Activated CD4-positive, alpha-beta T cell treated with anti-CD3 and anti-CD28 coated beads, Interleukin-10, Interleukin-2, amounts not matched to agents 100 ng/mL and 50 ng/mL, durations not matched to agents 16 hours and 8 hours (primary cell): Measurements from ENCODE around the gene KCNQ2.
A peak's percentile ranks its signal among the peaks of the same experiment; 100 is the strongest.

ENCODE experiments used
- DNase-seq: peaks from one replicate; pipeline ENCODE4 v3.0.0-alpha.2; 2020

Gene KCNQ2

DNA sequence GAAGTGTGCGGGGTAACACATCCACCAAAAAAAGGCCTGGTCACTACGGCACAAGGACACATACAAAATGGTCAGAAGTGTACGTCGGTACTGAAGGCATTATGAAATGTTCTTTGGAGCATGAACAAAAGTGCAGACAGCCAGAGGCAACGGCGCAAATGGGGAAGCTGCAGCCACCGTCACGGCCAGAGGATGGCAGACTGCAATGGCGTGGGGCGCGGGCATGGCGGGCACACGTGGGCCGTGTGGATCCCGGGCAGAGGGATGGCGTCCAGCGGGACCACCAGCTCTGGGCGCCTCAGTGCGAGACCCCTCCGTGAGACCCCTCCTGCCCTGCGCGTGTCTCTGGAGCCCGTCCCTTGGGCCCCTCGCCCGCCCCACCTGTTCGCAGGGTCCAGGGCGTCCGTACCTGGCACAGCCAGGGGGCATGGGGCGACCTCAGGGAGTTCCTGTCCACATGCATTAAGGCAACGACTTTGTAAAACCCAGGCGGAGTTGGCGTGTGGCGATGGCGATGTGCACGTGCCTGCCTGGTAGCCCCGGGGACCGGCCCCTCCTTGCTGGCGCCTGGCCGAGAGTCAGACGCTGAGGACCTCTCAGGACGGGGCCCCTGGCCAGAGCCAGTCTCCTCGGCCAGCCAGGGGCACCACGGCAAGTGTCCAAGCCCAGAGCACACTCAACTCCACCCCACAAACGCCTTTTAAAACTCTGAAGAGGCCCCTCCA, 71.8 kb downstream of the KCNQ2 start:
- DNase-seq, result no peak

- DNase-seq, result no peak
Measured at GRCh38 chr20:63399596-63400375, 72.7 kb downstream of the KCNQ2 start.

GRCh38 chr20:63398744-63399514, 73.5 kb downstream of the KCNQ2 start:
- DNase-seq, result no peak

- no peak for DNase-seq
Measured at GRCh38 chr20:63397946-63398450, 74.5 kb downstream of the KCNQ2 start.

DNA sequence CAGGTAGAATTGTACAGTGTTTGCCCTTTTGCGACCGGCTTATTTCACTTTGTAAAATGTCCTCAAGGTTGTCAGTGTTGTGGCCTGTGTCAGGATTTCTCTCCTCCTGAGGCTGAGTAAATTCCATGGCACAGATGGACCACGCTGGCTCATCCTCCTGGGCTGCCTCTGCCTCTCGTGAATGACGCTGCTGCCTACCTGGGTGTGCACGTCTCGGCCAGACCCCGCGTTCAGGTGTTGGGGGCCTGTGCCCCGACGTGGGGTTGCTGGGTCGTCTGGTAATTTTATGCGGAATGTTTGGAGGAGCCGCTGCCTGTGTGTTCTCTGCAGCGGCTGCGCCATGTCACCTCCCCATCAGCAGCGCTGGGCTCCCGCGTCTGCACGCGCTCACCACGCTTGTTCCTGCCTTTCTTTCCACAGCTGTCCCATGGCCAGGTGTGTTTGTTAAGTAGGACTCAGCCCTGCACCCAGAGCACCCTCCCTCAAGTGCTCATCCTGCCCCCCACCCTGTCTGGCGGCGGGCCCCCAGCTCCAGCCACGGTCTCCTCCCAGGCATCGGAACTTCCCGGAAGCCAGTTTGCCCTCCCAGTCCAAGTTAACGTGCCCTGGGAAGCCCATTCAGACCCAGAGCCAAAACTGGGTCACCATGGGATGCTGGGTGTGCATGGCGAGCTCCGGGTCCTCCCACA, 75.2 kb downstream of the KCNQ2 start:
- no peak for DNase-seq

DNA sequence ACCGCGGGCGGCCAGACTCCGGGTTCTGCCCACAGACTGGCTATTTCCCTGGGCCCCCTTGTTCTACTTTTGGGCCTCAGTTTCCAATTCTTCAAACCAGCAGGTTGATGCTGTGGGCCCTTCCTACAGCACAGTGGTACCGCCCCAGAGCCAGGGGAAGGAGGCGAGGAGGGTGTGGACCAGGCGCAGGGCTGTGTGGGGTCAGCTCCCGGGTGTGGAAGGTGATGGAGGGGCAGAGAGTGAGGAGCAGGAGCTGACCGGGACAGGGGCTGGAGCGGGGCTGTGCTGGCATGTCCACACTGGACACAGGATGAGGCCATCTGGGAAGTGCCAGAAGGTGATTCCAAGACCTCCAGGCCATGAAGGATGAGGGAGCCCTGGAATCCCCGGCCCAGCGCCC, 76.2 kb downstream of the KCNQ2 start:
- DNase-seq, result no peak

GRCh38 chr20:63395723-63396122, 76.7 kb downstream of the KCNQ2 start:
- DNase-seq, result no peak

DNA sequence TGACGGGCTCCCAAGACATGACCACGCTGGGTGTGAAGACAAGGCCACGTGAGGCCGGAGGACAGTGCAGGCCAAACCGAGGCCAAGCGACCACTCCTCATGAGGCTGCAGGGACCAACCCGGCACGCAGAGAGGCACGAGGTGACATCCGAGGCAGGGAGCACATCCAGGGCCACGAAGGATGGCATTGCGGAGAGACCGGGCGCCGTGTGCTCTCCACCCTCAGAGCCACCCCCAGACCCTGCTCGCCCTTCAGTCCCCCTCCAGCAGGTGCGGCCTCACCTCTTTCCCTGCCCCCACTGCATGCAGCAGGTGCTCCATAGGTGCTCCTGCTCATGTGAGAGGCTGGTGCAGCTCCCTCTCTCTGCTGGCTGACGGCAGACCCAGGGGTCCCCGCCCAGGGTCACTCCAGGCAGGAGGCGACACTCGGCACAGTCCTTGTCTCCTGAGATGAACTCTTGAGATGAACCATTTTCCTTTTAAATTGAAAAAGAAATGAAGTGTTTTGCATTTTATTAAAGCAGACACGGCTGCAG, 77.5 kb downstream of the KCNQ2 start:
- DNase-seq, result no peak

DNA sequence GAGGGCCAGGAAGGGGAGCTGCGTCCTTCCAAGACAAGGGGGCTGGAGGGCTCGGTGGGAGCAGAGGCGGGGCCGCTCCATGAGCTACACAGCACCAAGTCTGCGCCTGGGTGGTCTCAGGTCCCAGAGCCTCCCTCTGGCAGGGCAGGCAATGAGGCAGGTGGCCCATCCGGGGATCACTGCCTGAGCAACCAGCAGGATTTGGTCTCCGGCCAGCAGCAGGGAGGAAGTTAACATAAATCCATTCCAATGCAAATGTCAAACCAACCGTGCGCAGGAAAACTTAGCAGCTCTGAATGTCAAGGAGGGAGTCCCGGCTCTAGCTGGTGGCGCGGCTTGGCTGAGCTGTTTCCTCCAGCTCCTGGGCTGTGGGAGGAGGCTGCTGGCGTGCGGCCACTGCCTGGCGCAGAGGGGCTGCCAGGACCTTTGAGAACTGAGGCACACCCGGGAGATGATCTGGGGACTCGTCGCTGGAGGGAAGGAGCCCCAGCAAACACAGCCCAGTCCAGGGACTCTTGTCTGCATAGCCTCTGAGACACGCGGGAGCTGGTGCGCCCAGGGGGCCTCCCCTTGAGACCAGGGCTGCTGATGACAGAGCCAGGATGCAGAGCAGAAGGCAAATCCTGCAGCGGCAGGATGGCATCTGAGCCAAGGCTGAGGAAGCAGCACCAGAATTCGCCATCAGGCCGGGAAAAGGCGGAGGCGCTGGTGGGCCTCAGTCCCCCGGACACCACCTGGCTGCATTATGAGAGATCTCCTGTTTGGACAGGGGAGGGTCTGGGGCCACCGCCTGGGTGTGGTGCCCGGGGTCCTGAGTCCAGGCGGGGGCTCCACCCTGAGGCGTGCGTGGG, 78.2 kb downstream of the KCNQ2 start:
- DNase-seq, result no peak

- DNase-seq, result no peak
Measured at GRCh38 chr20:63393566-63393965, 78.9 kb downstream of the KCNQ2 start.

GRCh38 chr20:63392465-63393365, 79.7 kb downstream of the KCNQ2 start:
- DNase-seq, result no peak

DNA sequence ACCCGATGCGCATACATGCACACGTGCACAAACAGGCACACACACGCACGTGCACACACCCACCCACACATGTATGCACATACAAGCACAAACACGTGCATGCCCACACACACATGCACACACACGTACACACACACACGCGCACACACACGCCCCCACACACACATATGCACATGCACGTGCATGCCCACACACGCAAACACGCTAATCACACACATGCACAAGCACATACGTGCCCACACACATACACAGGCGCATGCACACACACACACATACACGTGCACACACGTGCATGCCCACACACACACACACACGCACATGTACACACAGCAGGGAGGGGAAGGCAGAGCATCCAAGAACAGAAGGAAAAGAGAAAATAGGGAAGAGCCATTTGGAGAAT, 84.5 kb downstream of the KCNQ2 start:
- DNase-seq, result no peak

- DNase-seq, result no peak
Measured at GRCh38 chr20:63387393-63387792, 85.1 kb downstream of the KCNQ2 start.

DNA sequence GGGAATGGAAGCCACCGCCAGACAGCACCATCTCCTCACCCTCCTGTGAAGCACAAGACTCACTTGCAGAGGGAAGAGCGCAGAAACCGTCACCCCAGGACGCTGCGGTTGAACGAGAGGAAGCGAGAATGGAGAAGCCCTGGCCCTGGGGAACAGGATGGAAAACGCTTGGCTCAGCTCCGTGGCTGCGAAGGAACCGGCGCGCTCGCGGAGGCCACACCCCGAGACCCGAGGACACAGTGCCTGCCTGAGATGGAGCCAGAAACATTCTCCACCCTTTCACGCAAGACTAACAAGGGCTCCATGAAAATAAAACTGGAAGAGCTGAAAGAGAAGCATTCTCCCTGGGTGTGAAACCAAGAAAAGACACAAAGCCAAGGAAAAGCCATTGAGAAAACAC, 86.0 kb downstream of the KCNQ2 start:
- no peak for DNase-seq

- DNase-seq, result no peak
Measured at GRCh38 chr20:63385819-63386218, 86.6 kb downstream of the KCNQ2 start.

DNA sequence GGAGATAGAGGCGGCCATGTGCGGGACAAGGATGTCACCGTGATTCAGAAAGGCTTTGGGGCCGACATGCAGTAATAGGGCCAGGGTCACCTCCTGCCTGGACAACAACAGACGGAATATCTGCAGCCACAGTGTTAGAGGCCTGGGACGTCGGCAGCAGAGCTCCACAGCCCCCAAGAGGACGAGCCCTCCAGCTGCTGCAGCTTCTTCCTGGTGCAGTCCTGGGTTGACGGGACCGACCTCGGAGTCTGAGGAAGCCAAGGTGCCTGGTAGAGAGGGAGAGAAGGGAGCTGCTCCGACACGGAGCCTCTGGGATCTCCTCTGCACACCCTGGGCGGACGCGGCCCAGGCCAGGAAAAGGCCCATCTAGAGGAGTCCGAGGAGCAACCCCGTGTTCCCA, 88.1 kb downstream of the KCNQ2 start:
- DNase-seq, result no peak

- no peak for DNase-seq
Measured at GRCh38 chr20:63383556-63383955, 88.9 kb downstream of the KCNQ2 start.

- no peak for DNase-seq
Measured at GRCh38 chr20:63382551-63383300, 89.7 kb downstream of the KCNQ2 start.

DNA sequence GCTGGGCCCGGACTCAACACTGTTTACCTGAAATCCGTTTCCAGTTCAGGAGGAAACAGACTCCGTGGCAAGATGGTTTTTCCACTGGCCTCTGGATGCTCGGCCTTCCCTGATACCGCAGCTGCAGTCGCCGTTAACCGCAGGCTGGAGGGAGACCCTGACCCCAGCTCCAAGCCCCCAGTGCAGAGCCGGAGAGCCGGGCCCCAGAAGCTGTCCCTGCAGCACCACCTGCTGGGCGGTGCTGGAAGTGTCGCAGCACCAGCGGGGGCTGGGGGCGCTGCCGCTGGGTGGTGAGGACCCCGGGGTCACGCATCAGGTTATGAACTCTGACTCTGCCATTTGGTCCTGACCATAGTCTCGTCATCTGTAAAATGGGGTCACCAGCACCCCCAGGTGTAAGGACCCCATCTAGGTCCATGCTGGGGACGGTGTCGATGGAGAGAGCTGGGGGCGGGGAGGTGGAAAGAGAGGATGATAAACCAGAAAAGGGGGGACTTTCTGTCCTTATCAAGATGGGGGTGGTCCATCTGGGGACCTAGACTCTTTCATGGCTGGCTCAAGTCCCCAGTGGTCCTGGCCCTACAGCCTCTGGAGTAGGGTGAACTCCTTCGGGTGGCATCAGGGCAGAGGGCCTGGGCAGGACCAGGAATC, 90.5 kb downstream of the KCNQ2 start:
- peak; percentile 28 for DNase-seq
